ENCODE measurements around the gene RP2.

- TF ChIP-seq CTCF (IDR thresholded peaks at IDR 0.05; ENCODE audit: low read length) (no peak), EZH2 (IDR thresholded peaks at IDR 0.05; ENCODE audit: borderline replicate concordance, low read length) (no peak)
These were observed 17.7 kb upstream of the RP2 start for GRCh38 chrX:46819136-46819535.

Data from OCI-LY1 (cell line).